ENCODE measurements around the gene DCUN1D3. TPM values are rescaled to one million over a fixed set of nuclear protein-coding genes. Genes with fewer than 3 reads are reported as not detected.

DCUN1D3 gene
- total RNA-seq, 1 experiment from 2014 or later, result 16.1 TPM

GRCh38 chr16:20939611-20940010 lies 39.5 kb upstream of the DCUN1D3 start:
- H3K9ac ChIP-seq (ENCODE audit: extremely low read depth, insufficient read length, low read length), result no peak overlapping the region
- H2BK120ac ChIP-seq (ENCODE audit: low read depth, low read length, poor library complexity, severe bottlenecking), result no peak overlapping the region
- no peaks in the 10 kb centered on the region for H4K20me1 ChIP-seq (ENCODE audit: control insufficient read depth, insufficient read depth, insufficient read length)
- TF ChIP-seq CTCF (conservative IDR thresholded peaks at IDR 0.05), result no peak
- H3K4me2 ChIP-seq (ENCODE audit: insufficient read depth, insufficient read length, low read length), result no peak overlapping the region
- no peak overlapping the region for H3K4ac ChIP-seq (ENCODE audit: low read depth, low read length)
- no peak overlapping the region for H2BK5ac ChIP-seq (ENCODE audit: insufficient read length, low read length)
- H3K79me2 ChIP-seq (ENCODE audit: insufficient read depth, low read length), result no peaks in the 10 kb centered on the region
- H3K4me1 Mint-ChIP-seq, result peaks cover 0 to 6% of the 10 kb centered on the region in 2 experiments; a peak in 1 of 4 replicates
- no peaks in the 10 kb centered on the region for H3K4me1 ChIP-seq (ENCODE audit: insufficient read depth, low read length)
- no peak overlapping the region for H4K91ac ChIP-seq (ENCODE audit: insufficient read length, low read depth, low read length)
- H2AK5ac ChIP-seq (ENCODE audit: insufficient read length, low read length), result no peak overlapping the region
- H3K23me2 ChIP-seq (ENCODE audit: insufficient read length, low read depth, low read length, poor library complexity, severe bottlenecking), result no peaks in the 10 kb centered on the region
- no peak overlapping the region for H4K8ac ChIP-seq (replicated peaks; ENCODE audit: insufficient read length, low read depth, low read length)
- H3K23ac ChIP-seq (ENCODE audit: insufficient read length, low read depth, low read length), result no peak overlapping the region
- H3T11ph ChIP-seq (ENCODE audit: low read length), result no peak overlapping the region
- no peak overlapping the region for H2BK15ac ChIP-seq (ENCODE audit: low read depth, low read length)
- no peak for DNase-seq
- H2BK12ac ChIP-seq (ENCODE audit: insufficient read length, low read depth, low read length), result no peak overlapping the region
- H2BK20ac ChIP-seq (ENCODE audit: low read depth, low read length, poor library complexity, severe bottlenecking), result no peak overlapping the region
- H3K14ac ChIP-seq (ENCODE audit: insufficient read depth, low read length), result no peak overlapping the region
- H3K4me3 Mint-ChIP-seq, result no peak overlapping the region
- H3K36me3 Mint-ChIP-seq (ENCODE audit: insufficient read depth in 1 of 3, low read depth in 3 of 3), result no peaks in the 10 kb centered on the region
- H3K27ac ChIP-seq (ENCODE audit: insufficient read length, low read depth, low read length), result no peak overlapping the region
- H4K5ac ChIP-seq (ENCODE audit: insufficient read length, low read depth, low read length), result no peak overlapping the region
- no peak overlapping the region for H2AFZ ChIP-seq (ENCODE audit: low read length)
- no peak overlapping the region for H3K27ac Mint-ChIP-seq
- H3K9me3 ChIP-seq (ENCODE audit: control insufficient read depth, low read depth, low read length), result no peaks in the 10 kb centered on the region
- H3K18ac ChIP-seq (ENCODE audit: insufficient read length, low read depth, low read length), result no peak overlapping the region
- no peaks in the 10 kb centered on the region for H3K27me3 ChIP-seq (ENCODE audit: insufficient read depth, low read length)
- H3K56ac ChIP-seq (ENCODE audit: insufficient read length, low read depth, low read length), result no peak overlapping the region
- H3K9me3 Mint-ChIP-seq, result no peaks in the 10 kb centered on the region
- H3K79me1 ChIP-seq (ENCODE audit: insufficient read depth, low read depth, low read length, poor library complexity, severe bottlenecking), result no peaks in the 10 kb centered on the region
- H3K27me3 Mint-ChIP-seq (ENCODE audit: low read depth), result peaks cover 3% of the 10 kb centered on the region; the same call in 1 of the 2 replicates
